ENCODE data around the gene DELE1. TPM values are rescaled to one million over a fixed set of nuclear protein-coding genes. Genes with fewer than 3 reads are reported as not detected.

The DELE1 gene
- total RNA-seq, 1 donor from 2014 or later = 72.4 TPM

Other genes starting within 250 kb of the DELE1 start
- gene ARAP3, start 241.6 kb upstream of the DELE1 start, total RNA-seq = 24.2 TPM
- gene PCDH1, start 45.5 kb upstream of the DELE1 start, total RNA-seq = 90.6 TPM
- gene PCDH12, start 34.3 kb downstream of the DELE1 start, total RNA-seq = 3.6 TPM
- gene RNF14, start 45.2 kb downstream of the DELE1 start, total RNA-seq = 62.7 TPM
- 28.7 TPM for gene GNPDA1, start 89.2 kb downstream of the DELE1 start, total RNA-seq
- 80.0 TPM for gene NDFIP1, start 184.9 kb downstream of the DELE1 start, total RNA-seq

Measured in mucosa of gallbladder (tissue), 1 donor.